ENCODE measurements around the gene SRRM5. TPM values are rescaled to one million over a fixed set of nuclear protein-coding genes. Genes with fewer than 3 reads are reported as not detected.

Gene SRRM5
- total and polyA plus RNA-seq, 2 of the 13 experiments (the other 11 are each of a cell fraction or from before 2014, with no cell fraction given) = 0.11 to 0.16 TPM

- peak; percentile 84; the same call in 1 of the 2 replicates for TF ChIP-seq ARID4A (CRISPR knock-in tag; IDR thresholded peaks at IDR 0.05; ENCODE audit: borderline replicate concordance)
- no peak for TF ChIP-seq HNF1A (IDR thresholded peaks at IDR 0.05; ENCODE audit: low read depth)
- no peak for TF ChIP-seq HNF1A (CRISPR knock-in tag; IDR thresholded peaks at IDR 0.05; ENCODE audit: borderline replicate concordance)
- TF ChIP-seq SIN3A (IDR thresholded peaks at IDR 0.05; ENCODE audit: borderline replicate concordance, low read depth, low read length) = peak; percentile 75
- TF ChIP-seq ATF7-NPFF (CRISPR knock-in tag; IDR thresholded peaks at IDR 0.05; ENCODE audit: low read depth) = peak; percentile 64; the same call in 1 of the 2 replicates
- peak; percentile 82 for TF ChIP-seq ZNF607 (CRISPR knock-in tag; IDR thresholded peaks at IDR 0.05; ENCODE audit: borderline replicate concordance)
- TF ChIP-seq TFDP1 (CRISPR knock-in tag; IDR thresholded peaks at IDR 0.05; ENCODE audit: borderline replicate concordance) = peak; percentile 54; the same call in 1 of the 2 replicates
- peak; percentile 47 for TF ChIP-seq HNF4A (CRISPR knock-in tag; IDR thresholded peaks at IDR 0.05)
- peak; percentile 54; the same call in 1 of the 2 replicates for TF ChIP-seq ZNF619 (CRISPR knock-in tag; IDR thresholded peaks at IDR 0.05)
- no peak for TF ChIP-seq EEA1 (CRISPR knock-in tag; IDR thresholded peaks at IDR 0.05; ENCODE audit: borderline replicate concordance)
- TF ChIP-seq NPAS2 (CRISPR knock-in tag; IDR thresholded peaks at IDR 0.05; ENCODE audit: borderline replicate concordance) = no peak
- TF ChIP-seq RCOR2 (CRISPR knock-in tag; IDR thresholded peaks at IDR 0.05) = no peak
- TF ChIP-seq RXRA (CRISPR knock-in tag; IDR thresholded peaks at IDR 0.05) = peak; percentile 56; the same call in 1 of the 2 replicates
- TF ChIP-seq KDM4B (CRISPR knock-in tag; IDR thresholded peaks at IDR 0.05) = peak; percentile 66; the same call in 1 of the 2 replicates
- TF ChIP-seq ISL2 (CRISPR knock-in tag; IDR thresholded peaks at IDR 0.05) = peak; percentile 37; the same call in 1 of the 2 replicates
- TF ChIP-seq ZNF879 (CRISPR knock-in tag; IDR thresholded peaks at IDR 0.05) = no peak
- TF ChIP-seq SOX13 (IDR thresholded peaks at IDR 0.05) = no peak
- peak in 1 of 2 experiments; percentile 12; a peak in 1 of 4 replicates for TF ChIP-seq SOX13 (CRISPR knock-in tag; conservative IDR thresholded peaks at IDR 0.05 in 1 of 2, IDR thresholded peaks at IDR 0.05 in 1 of 2)
- peak; percentile 16; the same call in 1 of the 2 replicates for TF ChIP-seq KMT2A (CRISPR knock-in tag; IDR thresholded peaks at IDR 0.05)
- no peak for TF ChIP-seq XBP1 (CRISPR knock-in tag; IDR thresholded peaks at IDR 0.05)
Observed at GRCh38 chr19:43595999-43596841, 15.7 kb upstream of the SRRM5 start, which contains the start of the genes IRGQ and ZNF576 (continued).

Data from HepG2 (cell line).